Superior temporal gyrus (tissue), 1 donor: ENCODE measurements around the gene AFP.
"Not testable (repeated sequence)": the region's sequence is repeated elsewhere in the genome, so short reads cannot be mapped to it uniquely, and the experiment has no call there.

Experiments
- DNase-seq: peaks from one replicate; pipeline ENCODE4 v3.0.0-alpha.2; 2016; ENCODE audit errors: extremely low spot score

The AFP gene

GRCh38 chr4:73435984-73436383 is at the start of gene AFP:
AFP (plus strand) TSS chr4:73436221; CDS start chr4:73436263, 42 bp downstream.
- no peak for DNase-seq

GRCh38 chr4:73387552-73387951 is 48.5 kb upstream of the AFP start:
- no peak for DNase-seq

- DNase-seq, result no peak
Measured at GRCh38 chr4:73388887-73389286, 47.1 kb upstream of the AFP start.

- not testable (repeated sequence) for DNase-seq
Measured at GRCh38 chr4:73389663-73390062, 46.4 kb upstream of the AFP start.

GRCh38 chr4:73391774-73392173 is 44.2 kb upstream of the AFP start:
- DNase-seq, result no peak

- DNase-seq, result no peak
Measured at GRCh38 chr4:73392936-73393335, 43.1 kb upstream of the AFP start.

- DNase-seq, result no peak
Measured at GRCh38 chr4:73396304-73396703, 39.7 kb upstream of the AFP start.

GRCh38 chr4:73396993-73397972 is 38.7 kb upstream of the AFP start:
- DNase-seq, result no peak

GRCh38 chr4:73401412-73401811 is 34.6 kb upstream of the AFP start:
- no peak for DNase-seq

GRCh38 chr4:73404042-73404441 is 32.0 kb upstream of the AFP start, which contains the start of gene ALB:
ALB (plus strand) TSS chr4:73404287; CDS start chr4:73404328, 41 bp downstream.
- DNase-seq, result no peak

GRCh38 chr4:73404457-73404856 is 31.6 kb upstream of the AFP start:
- DNase-seq, result no peak

- DNase-seq, result no peak
Measured at GRCh38 chr4:73405138-73405537, 30.9 kb upstream of the AFP start.

- no peak for DNase-seq
Measured at GRCh38 chr4:73406548-73406875, 29.5 kb upstream of the AFP start.

- DNase-seq, result no peak
Measured at GRCh38 chr4:73407227-73407673, 28.8 kb upstream of the AFP start.

GRCh38 chr4:73408181-73408867 is 27.7 kb upstream of the AFP start:
- DNase-seq, result no peak

- no peak for DNase-seq
Measured at GRCh38 chr4:73409012-73409862, 26.8 kb upstream of the AFP start.

- no peak for DNase-seq
Measured at GRCh38 chr4:73409978-73410548, 26.0 kb upstream of the AFP start.

GRCh38 chr4:73410916-73411730 is 24.9 kb upstream of the AFP start:
- DNase-seq, result no peak

- no peak for DNase-seq
Measured at GRCh38 chr4:73411731-73412414, 24.1 kb upstream of the AFP start.

GRCh38 chr4:73413294-73413755 is 22.7 kb upstream of the AFP start:
- DNase-seq, result no peak
